H1 (cell line): ENCODE measurements around the gene RFNG. TPM values are rescaled to one million over a fixed set of nuclear protein-coding genes. Genes with fewer than 3 reads are reported as not detected.

Experiments
- CTCF ChIA-PET: fragments of 300-600 bp; sonication (Branson Sonifier 250); formaldehyde crosslinking; loops from one replicate; lab custom pipeline; 2021; ENCODE audit not compliant: partially characterized antibody; lab: Charles Lee
- POLR2A ChIA-PET: fragments of 300-600 bp; sonication (Branson Sonifier 250); formaldehyde crosslinking; loops from one replicate; lab custom pipeline; 2021; ENCODE audit warnings: inconsistent platforms; ENCODE audit not compliant: partially characterized antibody; lab: Charles Lee
- DNase-seq, 2 experiments: peaks; one replicate each; pipeline versions ENCODE4 v3.0.0 to v3.0.0-alpha.2; 2010 to 2022; ENCODE audit warnings: low spot score in 2 of 2, low read depth in 1 of 2, mixed read lengths in 1 of 2
- FAIRE-seq: peaks from 2 replicates; lab custom pipeline; 2011; peaks lifted over from hg19 to GRCh38; lab: Jason Lieb, UNC
- H2AFZ ChIP-seq: 2 replicates; pipeline ENCODE4 v1.8.1; 2012; ENCODE audit warnings: low read length, inconsistent platforms
- H2AK5ac ChIP-seq: 2 replicates; pipeline ENCODE4 v1.6.1; 2013; ENCODE audit warnings: low read depth, low read length
- H2BK120ac ChIP-seq: replicated peaks from 2 replicates; pipeline ENCODE3; 2013; ENCODE audit warnings: low read depth, low read length, inconsistent platforms
- H2BK12ac ChIP-seq: 2 replicates; pipeline ENCODE4 v1.6.1; 2013; ENCODE audit warnings: low read depth, low read length
- H2BK15ac ChIP-seq: 2 replicates; pipeline ENCODE4 v1.6.1; 2013; ENCODE audit warnings: low read length
- H2BK20ac ChIP-seq: 2 replicates; pipeline ENCODE4 v1.6.1; 2013; ENCODE audit warnings: low read length
- H2BK5ac ChIP-seq: 2 replicates; pipeline ENCODE4 v1.6.1; 2013; ENCODE audit warnings: low read depth, low read length
- H3K14ac ChIP-seq: 2 replicates; pipeline ENCODE4 v1.6.1; 2013; ENCODE audit warnings: inconsistent platforms; ENCODE audit not compliant: insufficient read length
- H3K18ac ChIP-seq: 2 replicates; pipeline ENCODE4 v1.6.1; 2013; ENCODE audit warnings: low read length; ENCODE audit errors: extremely low read depth
- H3K23ac ChIP-seq: 2 replicates; pipeline ENCODE4 v1.6.1; 2013; ENCODE audit warnings: inconsistent platforms; ENCODE audit not compliant: insufficient read length
- H3K23me2 ChIP-seq: 2 replicates; pipeline ENCODE4 v1.6.1; 2013; ENCODE audit warnings: low read depth, low read length
- H3K27ac ChIP-seq: 2 replicates; pipeline ENCODE4 v1.6.1; 2011; ENCODE audit warnings: low read depth, low read length, inconsistent platforms
- H3K27me3 ChIP-seq, 4 experiments: replicated peaks in 1 of 4; 1 replicate in 1 of 4; 2 replicates in 3 of 4; pipeline versions ENCODE4 v1.6.1 to v1.8.1; 2011 to 2013; ENCODE audit warnings: low read length in 3 of 4, mild to moderate bottlenecking in 3 of 4, inconsistent platforms in 2 of 4, mixed read lengths in 2 of 4, moderate library complexity in 1 of 4; ENCODE audit not compliant: control insufficient read depth in 3 of 4, insufficient read depth in 3 of 4; ENCODE audit errors: extremely low read depth in 1 of 4
- H3K36me3 ChIP-seq, 4 experiments: 2 replicates each; pipeline versions ENCODE4 v1.6.1 to v1.8.1; 2011 to 2013; ENCODE audit warnings: mild to moderate bottlenecking in 4 of 4, low read length in 3 of 4, moderate library complexity in 2 of 4, control low read depth in 1 of 4, inconsistent platforms in 1 of 4; ENCODE audit not compliant: insufficient read depth in 4 of 4, control insufficient read depth in 2 of 4
- H3K4ac ChIP-seq: replicated peaks from 2 replicates; pipeline ENCODE3; 2013; ENCODE audit warnings: low read length, low read depth, mixed read lengths, inconsistent platforms; ENCODE audit not compliant: insufficient read length
- H3K4me1 ChIP-seq, 4 experiments: replicated peaks in 1 of 4; 1 replicate in 1 of 4; 2 replicates in 3 of 4; pipeline versions ENCODE4 v1.6.1 to v1.8.1; 2011 to 2013; ENCODE audit warnings: low read length in 3 of 4, inconsistent platforms in 2 of 4, mixed read lengths in 1 of 4; ENCODE audit not compliant: insufficient read depth in 4 of 4, control insufficient read depth in 3 of 4
- H3K4me2 ChIP-seq, 2 experiments: 2 replicates each; pipeline versions ENCODE4 v1.6.1 to v1.8.1; 2011 to 2013; ENCODE audit warnings: low read depth in 2 of 2, low read length in 2 of 2, control low read depth in 1 of 2, inconsistent platforms in 1 of 2, mild to moderate bottlenecking in 1 of 2; ENCODE audit not compliant: insufficient read depth in 1 of 2
- H3K4me3 ChIP-seq, 4 experiments: fragments of 200-600, 300-600 bp in 1 of 4; sonication (generic), shearing (Covaris generic), sonication (Bioruptor Twin) in 1 of 4; 2 replicates each; pipeline versions ENCODE4 v1.5.1 to v1.8.1; 2011 to 2016; ENCODE audit warnings: low read length in 4 of 4, low read depth in 3 of 4, control low read depth in 2 of 4, inconsistent platforms in 2 of 4, mild to moderate bottlenecking in 2 of 4, mixed read lengths in 1 of 4, moderate library complexity in 1 of 4; ENCODE audit not compliant: insufficient read depth in 2 of 4; ENCODE audit errors: extremely low read depth in 1 of 4
- H3K56ac ChIP-seq: replicated peaks from 2 replicates; pipeline ENCODE3; 2013; ENCODE audit warnings: low read depth, mild to moderate bottlenecking, mixed read lengths, low read length, inconsistent platforms; ENCODE audit not compliant: insufficient read length
- H3K79me1 ChIP-seq: 2 replicates; pipeline ENCODE4 v1.6.1; 2013; ENCODE audit warnings: low read depth, low read length, control low read depth
- H3K79me2 ChIP-seq, 2 experiments: 2 replicates each; pipeline versions ENCODE4 v1.6.1 to v1.8.1; 2012 to 2013; ENCODE audit warnings: low read length in 2 of 2, mild to moderate bottlenecking in 2 of 2, inconsistent platforms in 1 of 2; ENCODE audit not compliant: insufficient read depth in 2 of 2, control insufficient read depth in 1 of 2
- H3K9ac ChIP-seq, 4 experiments: replicated peaks in 1 of 4; 1 replicate in 1 of 4; 2 replicates in 3 of 4; pipeline versions ENCODE4 v1.6.1 to v1.8.1; 2011 to 2013; ENCODE audit warnings: low read depth in 3 of 4, low read length in 3 of 4, control low read depth in 2 of 4, mild to moderate bottlenecking in 2 of 4, moderate library complexity in 2 of 4, inconsistent platforms in 1 of 4; ENCODE audit errors: extremely low read depth in 1 of 4
- H3K9me3 ChIP-seq, 2 experiments: 2 replicates each; pipeline versions ENCODE4 v1.6.1 to v1.8.1; 2012 to 2013; ENCODE audit warnings: mild to moderate bottlenecking in 2 of 2, moderate library complexity in 2 of 2, control low read depth in 1 of 2, inconsistent platforms in 1 of 2, low read depth in 1 of 2, low read length in 1 of 2, mixed read lengths in 1 of 2; ENCODE audit not compliant: insufficient read depth in 2 of 2
- H4K20me1 ChIP-seq, 2 experiments: replicated peaks in 1 of 2; 2 replicates each; pipeline versions ENCODE3 to v1.8.1; 2011 to 2013; ENCODE audit warnings: inconsistent platforms in 2 of 2, low read length in 2 of 2, mild to moderate bottlenecking in 1 of 2; ENCODE audit not compliant: insufficient read depth in 2 of 2, control insufficient read depth in 1 of 2
- H4K5ac ChIP-seq: 2 replicates; pipeline ENCODE4 v1.6.1; 2013; ENCODE audit warnings: low read length, low read depth, mixed read lengths, inconsistent platforms; ENCODE audit not compliant: insufficient read length
- H4K8ac ChIP-seq: 2 replicates; pipeline ENCODE4 v1.8.0; 2013; ENCODE audit warnings: mild to moderate bottlenecking, moderate library complexity, low read length, inconsistent platforms; ENCODE audit not compliant: insufficient read depth; ENCODE audit errors: extremely low read depth
- H4K91ac ChIP-seq: replicated peaks from 2 replicates; pipeline ENCODE3; 2013; ENCODE audit warnings: low read length, mixed read lengths, inconsistent platforms; ENCODE audit not compliant: insufficient read length
- EGR1 ChIP-seq: IDR thresholded peaks from 2 replicates; pipeline ENCODE4 v1.6.1; 2011; ENCODE audit warnings: low read depth, low read length, borderline replicate concordance
- MAFK ChIP-seq: IDR thresholded peaks from 2 replicates; pipeline ENCODE4 v1.6.1; 2012; ENCODE audit warnings: low read depth, mild to moderate bottlenecking, improper control_type of control experiment, low read length
- WGBS, 2 experiments: shearing (Covaris generic) in 1 of 2; methylation state at CpG; one replicate each; pipeline versions ENCODE4 v1.1.6 to v1.1.7; 2013 to 2015; ENCODE audit warnings: low lambda C conversion rate in 2 of 2, mixed read lengths in 2 of 2, inconsistent platforms in 1 of 2, low coverage in 1 of 2, missing lambda C conversion rate in 1 of 2; ENCODE audit not compliant: insufficient replicate concordance in 2 of 2, insufficient coverage in 1 of 2, insufficient read length in 1 of 2; ENCODE audit errors: extremely low coverage in 1 of 2, missing lambda C conversion rate in 1 of 2; 5-methylcytosine and 5-hydroxymethylcytosine counted together
- polyA plus RNA-seq, 7 experiments: library from polyadenylated mRNA; depleted of rRNA in 3 of 7; stranded (reverse) in 5 of 7; unstranded in 2 of 7; fragments of >200 nt in 5 of 7; fragments of 200-250 nt in 2 of 7; gene quantifications; 1 replicate in 5 of 7; 2 replicates in 1 of 7; 4 replicates in 1 of 7; pipeline versions ENCODE4 v1.2.1 to v1.2.3, GENCODE V29; 2011 to 2013; ENCODE audit warnings: missing spikeins in 2 of 7, mixed read lengths in 2 of 7
- total RNA-seq: library from RNA; stranded (reverse); fragmentation: NEBNext Ultra II Directional; extraction: Animal tissue kit (Norgen Biotek cat#: 25700); gene quantifications from 2 replicates; pipeline ENCODE4 v1.2.1, GENCODE V29; 2021
- TF ChIP-seq, protein P1 (sequence below): IDR thresholded peaks from 2 replicates; pipeline ENCODE4 v1.6.1; 2012; ENCODE audit warnings: low read length, inconsistent platforms

Gene RFNG
- total and polyA plus RNA-seq, 2 of the 8 experiments (the other 6 are each of a cell fraction or from before 2014, with no cell fraction given) = 26.7 to 28.4 TPM

DNA sequence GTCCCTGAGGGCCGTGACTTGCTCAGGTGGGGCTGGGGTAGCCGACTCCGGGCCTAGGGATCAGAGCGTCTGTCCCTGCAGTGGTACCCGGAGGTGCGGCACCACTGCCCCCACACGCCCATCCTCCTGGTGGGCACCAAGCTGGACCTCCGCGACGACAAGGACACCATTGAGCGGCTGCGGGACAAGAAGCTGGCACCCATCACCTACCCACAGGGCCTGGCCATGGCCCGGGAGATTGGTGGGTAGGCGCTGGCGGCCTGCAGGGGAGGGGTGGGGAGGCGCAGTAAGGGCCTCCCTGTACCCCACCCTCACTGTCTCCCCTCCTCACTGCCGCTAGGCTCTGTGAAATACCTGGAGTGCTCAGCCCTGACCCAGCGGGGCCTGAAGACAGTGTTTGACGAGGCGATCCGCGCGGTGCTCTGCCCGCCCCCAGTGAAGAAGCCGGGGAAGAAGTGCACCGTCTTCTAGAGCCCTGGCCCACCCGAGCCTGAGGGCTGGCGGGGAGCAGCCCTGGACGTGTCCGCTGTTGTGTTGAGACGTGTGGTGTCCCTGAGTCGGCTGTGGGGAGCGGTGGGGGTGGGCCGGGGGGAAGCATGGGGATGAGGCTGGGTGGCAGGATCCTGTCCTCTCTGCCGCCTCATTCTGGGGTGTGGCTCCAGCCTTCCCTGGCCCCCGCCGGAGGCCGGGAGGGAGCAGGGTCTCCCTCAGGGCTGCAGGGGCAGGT is 18.1 kb downstream of the RFNG start:
- FAIRE-seq (no peak), DNase-seq (no peak)
- H3K18ac ChIP-seq = no peak overlapping the region
- H2BK15ac ChIP-seq = no peak overlapping the region
- peaks cover 13% of the 10 kb centered on the region; the same call in 1 of the 2 replicates for H3K23me2 ChIP-seq
- H3K9me3 ChIP-seq = no peaks in the 10 kb centered on the region
- H2AK5ac ChIP-seq = no peak overlapping the region
- H3K4me2 ChIP-seq = peak overlapping the region in 1 of 2 experiments; percentile 80; a peak in 2 of 4 replicates
- H3K4ac ChIP-seq = no peak overlapping the region
- H4K20me1 ChIP-seq = peaks cover 2 to 17% of the 10 kb centered on the region in 2 experiments
- no peak overlapping the region for H2BK20ac ChIP-seq
- no peak overlapping the region for H3K9ac ChIP-seq
- 85% methylated on average over 33 of the region's 38 CpGs; no CpG with 5 or more reads in 1 of the 2 experiments for WGBS, 2 experiments
- no peaks in the 10 kb centered on the region; a peak in 1 of 8 replicates for H3K36me3 ChIP-seq
- H2BK120ac ChIP-seq = no peak overlapping the region
- H3K79me1 ChIP-seq = peaks cover 3% of the 10 kb centered on the region; the same call in 1 of the 2 replicates
- ChIA-PET POLR2A (interaction anchor here (0.9 to 3.8 kb wide), 5 partner anchors 10 to 163 kb away, joined by 3 to 22 read pairs (median 5); partner anchors contain the start of genes CENPX and LRRC45), CTCF (interaction anchor here (1.1 to 1.6 kb wide), 4 partner anchors 12 to 176 kb away, joined by 3 to 7 read pairs (median 4); partner anchors contain the start of gene CENPX)
- H3K79me2 ChIP-seq = peaks cover 0 to 2% of the 10 kb centered on the region in 2 experiments; a peak in 1 of 4 replicates
- peak overlapping the region; percentile 19 for H4K91ac ChIP-seq
- H3K23ac ChIP-seq = no peak overlapping the region
- no peak overlapping the region for H3K14ac ChIP-seq
- no peak overlapping the region for H2BK12ac ChIP-seq
- H2AFZ ChIP-seq = no peak overlapping the region
- H4K8ac ChIP-seq = no peak overlapping the region
- no peak overlapping the region for H3K27ac ChIP-seq
- H3K4me1 ChIP-seq = peaks cover 3 to 13% (median 7%) of the 10 kb centered on the region in 4 experiments; a peak in 6 of 7 replicates
- H3K27me3 ChIP-seq = no peaks in the 10 kb centered on the region
- H4K5ac ChIP-seq = no peak overlapping the region
- TF ChIP-seq EGR1 (no peak), MAFK (no peak)
- TF ChIP-seq, protein P1, sequence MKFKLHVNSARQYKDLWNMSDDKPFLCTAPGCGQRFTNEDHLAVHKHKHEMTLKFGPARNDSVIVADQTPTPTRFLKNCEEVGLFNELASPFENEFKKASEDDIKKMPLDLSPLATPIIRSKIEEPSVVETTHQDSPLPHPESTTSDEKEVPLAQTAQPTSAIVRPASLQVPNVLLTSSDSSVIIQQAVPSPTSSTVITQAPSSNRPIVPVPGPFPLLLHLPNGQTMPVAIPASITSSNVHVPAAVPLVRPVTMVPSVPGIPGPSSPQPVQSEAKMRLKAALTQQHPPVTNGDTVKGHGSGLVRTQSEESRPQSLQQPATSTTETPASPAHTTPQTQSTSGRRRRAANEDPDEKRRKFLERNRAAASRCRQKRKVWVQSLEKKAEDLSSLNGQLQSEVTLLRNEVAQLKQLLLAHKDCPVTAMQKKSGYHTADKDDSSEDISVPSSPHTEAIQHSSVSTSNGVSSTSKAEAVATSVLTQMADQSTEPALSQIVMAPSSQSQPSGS = no peak
- H3K4me3 ChIP-seq = peak overlapping the region in 1 of 4 experiments; percentile 79; a peak in 1 of 8 replicates
- H2BK5ac ChIP-seq = no peak overlapping the region
- no peak overlapping the region for H3K56ac ChIP-seq
